HepG2 (cell line): ENCODE measurements around the gene TXNDC11. TPM values are rescaled to one million over a fixed set of nuclear protein-coding genes. Genes with fewer than 3 reads are reported as not detected.

Source experiments
- MAFF ChIP-seq: IDR thresholded peaks from 2 replicates; pipeline ENCODE4 v1.6.1; 2011; ENCODE audit warnings: low read depth, low read length, improper control_type of control experiment
- NRL ChIP-seq: sonication (generic); formaldehyde crosslinking; IDR thresholded peaks from 2 replicates; pipeline ENCODE4 v1.5.0; 2020; ENCODE audit warnings: missing genetic modification reagents, mild to moderate bottlenecking, moderate library complexity, borderline replicate concordance
- POLR2G ChIP-seq: fragments of 200-400 bp; formaldehyde crosslinking; IDR thresholded peaks from 2 replicates; pipeline ENCODE4 v1.6.1; 2018; ENCODE audit warnings: mild to moderate bottlenecking, low read depth, low read length, moderate library complexity
- SETDB1 ChIP-seq: sonication (generic); formaldehyde crosslinking; IDR thresholded peaks from 2 replicates; pipeline ENCODE4 v1.5.1; 2020; ENCODE audit warnings: missing genetic modification reagents, mild to moderate bottlenecking, borderline replicate concordance
- SIX1 ChIP-seq: sonication (generic); formaldehyde crosslinking; IDR thresholded peaks from 2 replicates; pipeline ENCODE4 v1.4.0; 2020; ENCODE audit warnings: missing genetic modification reagents, borderline replicate concordance
- TARDBP ChIP-seq: sonication (generic); formaldehyde crosslinking; IDR thresholded peaks from 2 replicates; pipeline ENCODE4 v1.8.0; 2022; ENCODE audit warnings: mild to moderate bottlenecking, missing genetic modification reagents
- TSC22D2 ChIP-seq: sonication (generic); formaldehyde crosslinking; IDR thresholded peaks from 2 replicates; pipeline ENCODE4 v1.5.1; 2020; ENCODE audit warnings: missing genetic modification reagents, mild to moderate bottlenecking, borderline replicate concordance
- ZFP36L1 ChIP-seq: sonication (generic); formaldehyde crosslinking; IDR thresholded peaks from 2 replicates; pipeline ENCODE4 v1.8.0; 2022; ENCODE audit warnings: mild to moderate bottlenecking, missing genetic modification reagents, moderate library complexity
- polyA plus RNA-seq, 8 experiments: library from polyadenylated mRNA; depleted of rRNA in 3 of 8; stranded (reverse) in 7 of 8; unstranded in 1 of 8; fragments of >200 nt; fragmentation: Illumina TruSeq in 4 of 8; extraction: Trizol in 4 of 8; gene quantifications; 2 replicates each; pipeline versions ENCODE4 v1.2.1 to v1.2.3, GENCODE V29; 2011 to 2016; ENCODE audit warnings: low read depth in 4 of 8, missing spikeins in 1 of 8, mixed read lengths in 1 of 8; ENCODE audit not compliant: insufficient read depth in 1 of 8
- total RNA-seq, 5 experiments: library from RNA; depleted of rRNA; stranded (reverse); fragments of >200 nt; fragmentation: Illumina TruSeq; extraction: Trizol; gene quantifications; 2 replicates each; pipeline ENCODE4 v1.2.3, GENCODE V29; 2016; ENCODE audit warnings: low read depth in 1 of 5
- TF ChIP-seq, protein P1 (sequence below): sonication (generic); formaldehyde crosslinking; IDR thresholded peaks from 2 replicates; pipeline ENCODE4 v1.4.0; 2020; ENCODE audit warnings: missing genetic modification reagents
- TF ChIP-seq, protein P2 (sequence below): sonication (generic); formaldehyde crosslinking; IDR thresholded peaks from 2 replicates; pipeline ENCODE4 v1.4.0; 2020; ENCODE audit warnings: missing genetic modification reagents, mild to moderate bottlenecking, borderline replicate concordance
- TF ChIP-seq, protein P3 (sequence below): sonication (generic); formaldehyde crosslinking; IDR thresholded peaks from 2 replicates; pipeline ENCODE4 v1.4.0; 2020; ENCODE audit warnings: missing genetic modification reagents, borderline replicate concordance
- TF ChIP-seq, protein P4 (sequence below): sonication (generic); formaldehyde crosslinking; IDR thresholded peaks from 2 replicates; pipeline ENCODE4 v1.4.0; 2020; ENCODE audit warnings: missing genetic modification reagents
- TF ChIP-seq, protein P5 (sequence below): sonication (generic); formaldehyde crosslinking; IDR thresholded peaks from 2 replicates; pipeline ENCODE4 v1.5.1; 2020; ENCODE audit warnings: mild to moderate bottlenecking, missing genetic modification reagents, moderate library complexity

TXNDC11 gene
- total and polyA plus RNA-seq, 2 of the 13 experiments (the other 11 are each of a cell fraction or from before 2014, with no cell fraction given) = 74.9 to 123 TPM

DNA sequence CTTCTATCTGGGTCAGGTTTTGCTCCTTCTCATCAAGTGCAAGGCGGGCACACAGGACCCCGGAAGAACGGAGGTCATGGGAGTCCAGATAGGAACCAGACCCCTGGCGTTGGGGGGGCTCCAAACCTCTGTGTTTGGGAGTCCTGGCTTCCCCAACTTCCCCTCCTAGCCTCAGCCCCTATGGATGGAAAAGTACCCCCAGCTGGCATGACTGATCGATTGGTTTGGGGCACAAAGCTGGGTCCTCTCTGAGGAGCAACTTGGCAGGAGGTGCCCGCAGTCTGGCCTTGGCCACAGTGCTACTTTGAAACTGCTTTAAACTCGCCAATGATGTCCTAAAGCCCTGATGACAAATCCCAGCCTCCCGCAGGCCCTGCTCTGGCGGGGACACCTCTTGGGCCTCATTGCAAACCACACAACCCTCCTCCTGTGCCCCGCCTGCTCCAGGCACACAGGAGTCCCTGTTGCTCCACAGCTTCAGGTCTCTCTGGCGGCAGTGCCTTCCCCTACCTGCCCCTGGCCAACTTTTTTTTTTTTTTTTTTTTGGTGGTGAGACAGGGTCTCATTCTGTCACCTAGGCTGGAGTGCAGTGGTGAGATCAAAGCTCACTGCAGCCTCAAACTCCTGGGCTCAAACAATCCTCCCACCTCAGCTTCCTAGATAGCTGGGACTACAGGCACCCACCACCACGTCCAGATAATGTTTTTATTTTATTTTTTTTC is 112.5 kb downstream of the TXNDC11 start (continued):
- TF ChIP-seq, protein P1, sequence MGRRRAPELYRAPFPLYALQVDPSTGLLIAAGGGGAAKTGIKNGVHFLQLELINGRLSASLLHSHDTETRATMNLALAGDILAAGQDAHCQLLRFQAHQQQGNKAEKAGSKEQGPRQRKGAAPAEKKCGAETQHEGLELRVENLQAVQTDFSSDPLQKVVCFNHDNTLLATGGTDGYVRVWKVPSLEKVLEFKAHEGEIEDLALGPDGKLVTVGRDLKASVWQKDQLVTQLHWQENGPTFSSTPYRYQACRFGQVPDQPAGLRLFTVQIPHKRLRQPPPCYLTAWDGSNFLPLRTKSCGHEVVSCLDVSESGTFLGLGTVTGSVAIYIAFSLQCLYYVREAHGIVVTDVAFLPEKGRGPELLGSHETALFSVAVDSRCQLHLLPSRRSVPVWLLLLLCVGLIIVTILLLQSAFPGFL = no peak
- TF ChIP-seq MAFF = no peak
- TF ChIP-seq TSC22D2 (CRISPR knock-in tag) = no peak
- no peak for TF ChIP-seq TARDBP (CRISPR knock-in tag)
- no peak for TF ChIP-seq SIX1 (CRISPR knock-in tag)
- no peak for TF ChIP-seq ZFP36L1 (CRISPR knock-in tag)
- TF ChIP-seq, protein P2, sequence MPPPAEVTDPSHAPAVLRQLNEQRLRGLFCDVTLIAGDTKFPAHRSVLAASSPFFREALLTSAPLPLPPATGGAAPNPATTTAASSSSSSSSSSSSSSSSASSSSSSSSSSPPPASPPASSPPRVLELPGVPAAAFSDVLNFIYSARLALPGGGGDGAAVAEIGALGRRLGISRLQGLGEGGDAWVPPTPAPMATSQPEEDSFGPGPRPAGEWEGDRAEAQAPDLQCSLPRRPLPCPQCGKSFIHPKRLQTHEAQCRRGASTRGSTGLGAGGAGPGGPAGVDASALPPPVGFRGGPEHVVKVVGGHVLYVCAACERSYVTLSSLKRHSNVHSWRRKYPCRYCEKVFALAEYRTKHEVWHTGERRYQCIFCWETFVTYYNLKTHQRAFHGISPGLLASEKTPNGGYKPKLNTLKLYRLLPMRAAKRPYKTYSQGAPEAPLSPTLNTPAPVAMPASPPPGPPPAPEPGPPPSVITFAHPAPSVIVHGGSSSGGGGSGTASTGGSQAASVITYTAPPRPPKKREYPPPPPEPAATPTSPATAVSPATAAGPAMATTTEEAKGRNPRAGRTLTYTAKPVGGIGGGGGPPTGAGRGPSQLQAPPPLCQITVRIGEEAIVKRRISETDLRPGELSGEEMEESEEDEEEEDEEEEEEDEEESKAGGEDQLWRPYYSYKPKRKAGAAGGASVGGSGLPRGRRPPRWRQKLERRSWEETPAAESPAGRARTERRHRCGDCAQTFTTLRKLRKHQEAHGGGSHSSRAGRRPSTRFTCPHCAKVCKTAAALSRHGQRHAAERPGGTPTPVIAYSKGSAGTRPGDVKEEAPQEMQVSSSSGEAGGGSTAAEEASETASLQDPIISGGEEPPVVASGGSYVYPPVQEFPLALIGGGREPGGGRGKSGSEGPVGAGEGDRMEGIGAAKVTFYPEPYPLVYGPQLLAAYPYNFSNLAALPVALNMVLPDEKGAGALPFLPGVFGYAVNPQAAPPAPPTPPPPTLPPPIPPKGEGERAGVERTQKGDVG (CRISPR knock-in tag) = no peak
- TF ChIP-seq, protein P3, sequence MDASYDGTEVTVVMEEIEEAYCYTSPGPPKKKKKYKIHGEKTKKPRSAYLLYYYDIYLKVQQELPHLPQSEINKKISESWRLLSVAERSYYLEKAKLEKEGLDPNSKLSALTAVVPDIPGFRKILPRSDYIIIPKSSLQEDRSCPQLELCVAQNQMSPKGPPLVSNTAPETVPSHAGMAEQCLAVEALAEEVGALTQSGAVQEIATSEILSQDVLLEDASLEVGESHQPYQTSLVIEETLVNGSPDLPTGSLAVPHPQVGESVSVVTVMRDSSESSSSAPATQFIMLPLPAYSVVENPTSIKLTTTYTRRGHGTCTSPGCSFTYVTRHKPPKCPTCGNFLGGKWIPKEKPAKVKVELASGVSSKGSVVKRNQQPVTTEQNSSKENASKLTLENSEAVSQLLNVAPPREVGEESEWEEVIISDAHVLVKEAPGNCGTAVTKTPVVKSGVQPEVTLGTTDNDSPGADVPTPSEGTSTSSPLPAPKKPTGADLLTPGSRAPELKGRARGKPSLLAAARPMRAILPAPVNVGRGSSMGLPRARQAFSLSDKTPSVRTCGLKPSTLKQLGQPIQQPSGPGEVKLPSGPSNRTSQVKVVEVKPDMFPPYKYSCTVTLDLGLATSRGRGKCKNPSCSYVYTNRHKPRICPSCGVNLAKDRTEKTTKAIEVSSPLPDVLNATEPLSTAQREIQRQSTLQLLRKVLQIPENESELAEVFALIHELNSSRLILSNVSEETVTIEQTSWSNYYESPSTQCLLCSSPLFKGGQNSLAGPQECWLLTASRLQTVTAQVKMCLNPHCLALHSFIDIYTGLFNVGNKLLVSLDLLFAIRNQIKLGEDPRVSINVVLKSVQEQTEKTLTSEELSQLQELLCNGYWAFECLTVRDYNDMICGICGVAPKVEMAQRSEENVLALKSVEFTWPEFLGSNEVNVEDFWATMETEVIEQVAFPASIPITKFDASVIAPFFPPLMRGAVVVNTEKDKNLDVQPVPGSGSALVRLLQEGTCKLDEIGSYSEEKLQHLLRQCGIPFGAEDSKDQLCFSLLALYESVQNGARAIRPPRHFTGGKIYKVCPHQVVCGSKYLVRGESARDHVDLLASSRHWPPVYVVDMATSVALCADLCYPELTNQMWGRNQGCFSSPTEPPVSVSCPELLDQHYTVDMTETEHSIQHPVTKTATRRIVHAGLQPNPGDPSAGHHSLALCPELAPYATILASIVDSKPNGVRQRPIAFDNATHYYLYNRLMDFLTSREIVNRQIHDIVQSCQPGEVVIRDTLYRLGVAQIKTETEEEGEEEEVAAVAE = no peak
- TF ChIP-seq, protein P4, sequence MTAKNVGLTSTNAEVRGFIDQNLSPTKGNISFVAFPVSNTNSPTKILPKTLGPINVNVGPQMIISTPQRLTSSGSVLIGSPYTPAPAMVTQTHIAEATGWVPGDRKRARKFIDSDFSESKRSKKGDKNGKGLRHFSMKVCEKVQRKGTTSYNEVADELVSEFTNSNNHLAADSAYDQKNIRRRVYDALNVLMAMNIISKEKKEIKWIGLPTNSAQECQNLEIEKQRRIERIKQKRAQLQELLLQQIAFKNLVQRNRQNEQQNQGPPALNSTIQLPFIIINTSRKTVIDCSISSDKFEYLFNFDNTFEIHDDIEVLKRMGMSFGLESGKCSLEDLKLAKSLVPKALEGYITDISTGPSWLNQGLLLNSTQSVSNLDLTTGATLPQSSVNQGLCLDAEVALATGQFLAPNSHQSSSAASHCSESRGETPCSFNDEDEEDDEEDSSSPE (CRISPR knock-in tag) = no peak
- TF ChIP-seq POLR2G = no peak
- TF ChIP-seq NRL = 0 out of 2 replicates have a peak, but pooled peaks have one; percentile 9
- no peak for TF ChIP-seq SETDB1 (CRISPR knock-in tag)
- TF ChIP-seq, protein P5, sequence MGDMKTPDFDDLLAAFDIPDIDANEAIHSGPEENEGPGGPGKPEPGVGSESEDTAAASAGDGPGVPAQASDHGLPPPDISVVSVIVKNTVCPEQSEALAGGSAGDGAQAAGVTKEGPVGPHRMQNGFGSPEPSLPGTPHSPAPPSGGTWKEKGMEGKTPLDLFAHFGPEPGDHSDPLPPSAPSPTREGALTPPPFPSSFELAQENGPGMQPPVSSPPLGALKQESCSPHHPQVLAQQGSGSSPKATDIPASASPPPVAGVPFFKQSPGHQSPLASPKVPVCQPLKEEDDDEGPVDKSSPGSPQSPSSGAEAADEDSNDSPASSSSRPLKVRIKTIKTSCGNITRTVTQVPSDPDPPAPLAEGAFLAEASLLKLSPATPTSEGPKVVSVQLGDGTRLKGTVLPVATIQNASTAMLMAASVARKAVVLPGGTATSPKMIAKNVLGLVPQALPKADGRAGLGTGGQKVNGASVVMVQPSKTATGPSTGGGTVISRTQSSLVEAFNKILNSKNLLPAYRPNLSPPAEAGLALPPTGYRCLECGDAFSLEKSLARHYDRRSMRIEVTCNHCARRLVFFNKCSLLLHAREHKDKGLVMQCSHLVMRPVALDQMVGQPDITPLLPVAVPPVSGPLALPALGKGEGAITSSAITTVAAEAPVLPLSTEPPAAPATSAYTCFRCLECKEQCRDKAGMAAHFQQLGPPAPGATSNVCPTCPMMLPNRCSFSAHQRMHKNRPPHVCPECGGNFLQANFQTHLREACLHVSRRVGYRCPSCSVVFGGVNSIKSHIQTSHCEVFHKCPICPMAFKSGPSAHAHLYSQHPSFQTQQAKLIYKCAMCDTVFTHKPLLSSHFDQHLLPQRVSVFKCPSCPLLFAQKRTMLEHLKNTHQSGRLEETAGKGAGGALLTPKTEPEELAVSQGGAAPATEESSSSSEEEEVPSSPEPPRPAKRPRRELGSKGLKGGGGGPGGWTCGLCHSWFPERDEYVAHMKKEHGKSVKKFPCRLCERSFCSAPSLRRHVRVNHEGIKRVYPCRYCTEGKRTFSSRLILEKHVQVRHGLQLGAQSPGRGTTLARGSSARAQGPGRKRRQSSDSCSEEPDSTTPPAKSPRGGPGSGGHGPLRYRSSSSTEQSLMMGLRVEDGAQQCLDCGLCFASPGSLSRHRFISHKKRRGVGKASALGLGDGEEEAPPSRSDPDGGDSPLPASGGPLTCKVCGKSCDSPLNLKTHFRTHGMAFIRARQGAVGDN = peak; percentile 54
